SK-N-SH (cell line): ENCODE measurements around the gene MRPS27. TPM values are rescaled to one million over a fixed set of nuclear protein-coding genes. Genes with fewer than 3 reads are reported as not detected.
A peak's percentile ranks its signal among the peaks of the same experiment; 100 is the strongest.

Experiments used
- CTCF ChIA-PET: fragments of 300-600, 350-600 bp; formaldehyde crosslinking; extraction: SDS; loops from one replicate; lab custom pipeline; 2021; lab: Yijun Ruan, JAX
- POLR2A ChIA-PET: fragments of 350-600 bp; sonication (Branson Sonifier 250); formaldehyde crosslinking; extraction: SDS; loops from one replicate; lab custom pipeline; 2020; ENCODE audit warnings: antibody characterized with exemption, inconsistent platforms; lab: Yijun Ruan, JAX
- DNase-seq: peaks from one replicate; pipeline ENCODE4 v3.0.0; 2012
- H2AFZ ChIP-seq: fragments of 200-600 bp; sonication (generic); 2 replicates; pipeline ENCODE4 v1.8.1; 2016; ENCODE audit warnings: antibody characterized with exemption, mild to moderate bottlenecking, low read depth
- H3F3A ChIP-seq: fragments of 200-600 bp; sonication (generic); replicated peaks from 2 replicates; pipeline ENCODE3; 2016; ENCODE audit warnings: antibody characterized with exemption, mild to moderate bottlenecking; ENCODE audit not compliant: insufficient read depth
- H3K27ac ChIP-seq, 2 experiments: fragments of 200-500 bp in 1 of 2; fragments of 200-600 bp in 1 of 2; sonication (Bioruptor generic) in 1 of 2; sonication (generic), shearing (Covaris generic) in 1 of 2; 2 replicates each; pipeline versions ENCODE4 v1.5.1 to v1.6.1; 2014 to 2016; ENCODE audit warnings: low read depth in 2 of 2, inconsistent platforms in 1 of 2, low read length in 1 of 2, mild to moderate bottlenecking in 1 of 2, mixed read lengths in 1 of 2
- H3K27me3 ChIP-seq: fragments of 200-600 bp; sonication (generic), shearing (Covaris generic); 2 replicates; pipeline ENCODE4 v1.6.1; 2016; ENCODE audit warnings: mixed run types; ENCODE audit not compliant: insufficient read depth
- H3K36me3 ChIP-seq, 2 experiments: fragments of 200-500 bp in 1 of 2; fragments of 200-600 bp in 1 of 2; sonication (Bioruptor generic) in 1 of 2; sonication (generic) in 1 of 2; replicated peaks in 1 of 2; 2 replicates each; pipeline versions ENCODE3 to v1.5.1; 2014 to 2016; ENCODE audit warnings: low read length in 1 of 2, mild to moderate bottlenecking in 1 of 2; ENCODE audit not compliant: insufficient read depth in 2 of 2, control insufficient read depth in 1 of 2
- H3K4me1 ChIP-seq, 2 experiments: fragments of 200-500 bp in 1 of 2; fragments of 200-600 bp in 1 of 2; sonication (Bioruptor generic) in 1 of 2; sonication (generic), shearing (Covaris generic) in 1 of 2; 2 replicates each; pipeline versions ENCODE4 v1.5.1 to v1.6.1; 2014 to 2016; ENCODE audit warnings: low read depth in 1 of 2, low read length in 1 of 2, mixed run types in 1 of 2; ENCODE audit not compliant: insufficient read depth in 2 of 2, control insufficient read depth in 1 of 2
- H3K4me2 ChIP-seq: fragments of 200-600 bp; sonication (generic), shearing (Covaris generic); 2 replicates; pipeline ENCODE4 v1.6.1; 2017; ENCODE audit warnings: mixed run types
- H3K4me3 ChIP-seq, 2 experiments: fragments of 200-500 bp in 1 of 2; fragments of 200-600 bp in 1 of 2; sonication (Bioruptor generic) in 1 of 2; sonication (generic), shearing (Covaris generic) in 1 of 2; 2 replicates each; pipeline versions ENCODE4 v1.5.1 to v1.8.1; 2014 to 2016; ENCODE audit warnings: low read depth in 2 of 2, inconsistent platforms in 1 of 2, low read length in 1 of 2, mild to moderate bottlenecking in 1 of 2, mixed read lengths in 1 of 2, moderate library complexity in 1 of 2
- H3K79me2 ChIP-seq: fragments of 200-600 bp; sonication (generic); 2 replicates; pipeline ENCODE4 v1.8.1; 2017; ENCODE audit warnings: mild to moderate bottlenecking; ENCODE audit not compliant: insufficient read depth
- H3K9ac ChIP-seq: fragments of 200-600 bp; sonication (generic); 2 replicates; pipeline ENCODE4 v1.6.1; 2017; ENCODE audit warnings: mixed run types
- H3K9me2 ChIP-seq: fragments of 200-600 bp; sonication (generic); 2 replicates; pipeline ENCODE4 v1.6.1; 2017; ENCODE audit warnings: mixed run types
- H3K9me3 ChIP-seq: fragments of 200-600 bp; sonication (generic); 2 replicates; pipeline ENCODE4 v1.6.1; 2017; ENCODE audit warnings: mixed run types, mild to moderate bottlenecking, moderate library complexity
- H4K20me1 ChIP-seq: fragments of 200-600 bp; sonication (generic); 2 replicates; pipeline ENCODE4 v1.6.1; 2017; ENCODE audit warnings: mild to moderate bottlenecking, mixed run types; ENCODE audit not compliant: insufficient read depth
- EP300 ChIP-seq, 2 experiments: IDR thresholded peaks; 2 replicates each; pipeline versions ENCODE4 v1.4.0 to v1.6.1; 2012; ENCODE audit warnings: borderline replicate concordance in 1 of 2, low read depth in 1 of 2, low read length in 1 of 2
- EZH2phosphoT487 ChIP-seq: fragments of 200-600 bp; sonication (generic); IDR thresholded peaks from 2 replicates; pipeline ENCODE4 v1.6.1; 2017; ENCODE audit warnings: low read depth, mixed run types, mild to moderate bottlenecking, antibody characterized with exemption, moderate library complexity, borderline replicate concordance
- FOSL2 ChIP-seq: IDR thresholded peaks from 2 replicates; pipeline ENCODE4 v1.4.0; 2012; ENCODE audit warnings: low read depth, mild to moderate bottlenecking, moderate library complexity, borderline replicate concordance
- MEF2A ChIP-seq: IDR thresholded peaks from 2 replicates; pipeline ENCODE4 v1.4.0; 2012; ENCODE audit warnings: low read depth, borderline replicate concordance
- NFIC ChIP-seq: IDR thresholded peaks from 2 replicates; pipeline ENCODE4 v1.4.0; 2012; ENCODE audit warnings: borderline replicate concordance
- NRF1 ChIP-seq: IDR thresholded peaks from 2 replicates; pipeline ENCODE4 v1.6.1; 2012; ENCODE audit warnings: low read depth, mild to moderate bottlenecking, low read length
- RAD21 ChIP-seq: IDR thresholded peaks from 2 replicates; pipeline ENCODE4 v1.6.1; 2012; ENCODE audit warnings: mild to moderate bottlenecking, low read length
- SIN3A ChIP-seq: IDR thresholded peaks from 2 replicates; pipeline ENCODE4 v1.6.1; 2012; ENCODE audit warnings: low read depth, mild to moderate bottlenecking, low read length, moderate library complexity, borderline replicate concordance
- SMC3 ChIP-seq: IDR thresholded peaks from 2 replicates; pipeline ENCODE4 v1.6.1; 2012; ENCODE audit warnings: low read depth, low read length, improper control_type of control experiment
- TCF12 ChIP-seq: IDR thresholded peaks from 2 replicates; pipeline ENCODE4 v1.4.0; 2012
- TEAD4 ChIP-seq: IDR thresholded peaks from 2 replicates; pipeline ENCODE4 v1.4.0; 2012; ENCODE audit warnings: mild to moderate bottlenecking, borderline replicate concordance; ENCODE audit not compliant: insufficient read depth
- YY1 ChIP-seq: IDR thresholded peaks from 2 replicates; pipeline ENCODE4 v1.4.0; 2012; ENCODE audit warnings: low read depth, mild to moderate bottlenecking
- WGBS: methylation state at CpG from one replicate; pipeline ENCODE4 v1.1.6; 2017; ENCODE audit warnings: low lambda C conversion rate; 5-methylcytosine and 5-hydroxymethylcytosine counted together
- polyA plus RNA-seq, 3 experiments: library from polyadenylated mRNA; depleted of rRNA; stranded (reverse); fragments of >200 nt; gene quantifications; 2 replicates each; pipeline ENCODE4 v1.2.3, GENCODE V29; 2012
- TF ChIP-seq, protein P1 (sequence below): IDR thresholded peaks from 2 replicates; pipeline ENCODE4 v1.4.0; 2012; ENCODE audit warnings: low read depth, borderline replicate concordance
- TF ChIP-seq, protein P2 (sequence below): fragments of 150-350 bp; IDR thresholded peaks from 2 replicates; pipeline ENCODE4 v1.6.1; 2017; ENCODE audit warnings: antibody characterized with exemption, low read length, low read depth, borderline replicate concordance
- TF ChIP-seq, protein P3 (sequence below): fragments of 200-600 bp; sonication (generic); IDR thresholded peaks from 2 replicates; pipeline ENCODE4 v1.6.1; 2017; ENCODE audit warnings: antibody characterized with exemption, mild to moderate bottlenecking, moderate library complexity

The MRPS27 gene
- polyA plus RNA-seq, 1 of the 3 experiments (the other 2 are of a cell fraction): 37.5 TPM

DNA sequence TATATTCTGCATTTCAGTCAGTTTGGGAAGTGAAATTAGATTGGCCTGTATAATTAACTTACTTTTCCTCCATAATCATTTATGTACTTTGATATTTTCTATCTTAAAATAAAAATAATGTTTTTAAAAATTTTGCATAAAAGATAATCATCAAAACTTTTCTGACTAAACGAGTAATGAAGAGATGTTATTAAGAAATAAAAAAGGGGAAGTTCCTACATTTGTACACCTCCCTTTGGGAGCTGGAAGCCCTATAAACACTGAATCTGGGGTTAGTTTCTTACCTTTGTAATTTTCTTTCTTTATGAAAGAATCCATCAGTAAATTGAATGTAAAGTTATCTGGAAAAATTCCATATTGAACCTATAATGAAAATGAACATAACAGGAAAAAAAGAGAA lies 86.2 kb downstream of the MRPS27 start:
- no peak overlapping the region for H3K9ac ChIP-seq
- H3K27ac ChIP-seq: peak overlapping the region in 1 of 2 experiments; percentile 67; a peak in 2 of 4 replicates
- TF ChIP-seq NRF1: no peak
- no peak for TF ChIP-seq TEAD4
- no peak for TF ChIP-seq EP300 (IDR thresholded peaks at IDR 0.05; ENCODE audit: borderline replicate concordance in 1 of 2, low read depth in 1 of 2, low read length in 1 of 2)
- TF ChIP-seq FOSL2: no peak
- TF ChIP-seq TCF12: no peak
- no peak for TF ChIP-seq YY1
- TF ChIP-seq RAD21: no peak
- TF ChIP-seq, protein P1, sequence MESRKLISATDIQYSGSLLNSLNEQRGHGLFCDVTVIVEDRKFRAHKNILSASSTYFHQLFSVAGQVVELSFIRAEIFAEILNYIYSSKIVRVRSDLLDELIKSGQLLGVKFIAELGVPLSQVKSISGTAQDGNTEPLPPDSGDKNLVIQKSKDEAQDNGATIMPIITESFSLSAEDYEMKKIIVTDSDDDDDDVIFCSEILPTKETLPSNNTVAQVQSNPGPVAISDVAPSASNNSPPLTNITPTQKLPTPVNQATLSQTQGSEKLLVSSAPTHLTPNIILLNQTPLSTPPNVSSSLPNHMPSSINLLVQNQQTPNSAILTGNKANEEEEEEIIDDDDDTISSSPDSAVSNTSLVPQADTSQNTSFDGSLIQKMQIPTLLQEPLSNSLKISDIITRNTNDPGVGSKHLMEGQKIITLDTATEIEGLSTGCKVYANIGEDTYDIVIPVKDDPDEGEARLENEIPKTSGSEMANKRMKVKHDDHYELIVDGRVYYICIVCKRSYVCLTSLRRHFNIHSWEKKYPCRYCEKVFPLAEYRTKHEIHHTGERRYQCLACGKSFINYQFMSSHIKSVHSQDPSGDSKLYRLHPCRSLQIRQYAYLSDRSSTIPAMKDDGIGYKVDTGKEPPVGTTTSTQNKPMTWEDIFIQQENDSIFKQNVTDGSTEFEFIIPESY: no peak
- TF ChIP-seq SMC3: no peak
- TF ChIP-seq NFIC: no peak
- TF ChIP-seq MEF2A: no peak
- TF ChIP-seq, protein P2, sequence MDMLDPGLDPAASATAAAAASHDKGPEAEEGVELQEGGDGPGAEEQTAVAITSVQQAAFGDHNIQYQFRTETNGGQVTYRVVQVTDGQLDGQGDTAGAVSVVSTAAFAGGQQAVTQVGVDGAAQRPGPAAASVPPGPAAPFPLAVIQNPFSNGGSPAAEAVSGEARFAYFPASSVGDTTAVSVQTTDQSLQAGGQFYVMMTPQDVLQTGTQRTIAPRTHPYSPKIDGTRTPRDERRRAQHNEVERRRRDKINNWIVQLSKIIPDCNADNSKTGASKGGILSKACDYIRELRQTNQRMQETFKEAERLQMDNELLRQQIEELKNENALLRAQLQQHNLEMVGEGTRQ: no peak
- TF ChIP-seq SIN3A: no peak
- no peak for TF ChIP-seq EZH2phosphoT487
- H3K36me3 ChIP-seq: peaks cover 21 to 43% of the 10 kb centered on the region in 2 experiments
- no peaks in the 10 kb centered on the region for H3K9me3 ChIP-seq
- H3K4me1 ChIP-seq: peaks cover 0 to 21% of the 10 kb centered on the region in 2 experiments; a peak in 3 of 4 replicates
- H3K27me3 ChIP-seq: no peaks in the 10 kb centered on the region
- ChIA-PET CTCF (interaction anchor here (0.6 to 1.1 kb wide), 3 partner anchors 20 to 100 kb away, joined by 3 read pairs; no protein-coding TSS in a partner anchor), POLR2A (no interaction called here)
- H2AFZ ChIP-seq: no peak overlapping the region
- peaks cover 22% of the 10 kb centered on the region for H3F3A ChIP-seq
- 89% methylated on average over 1 of the region's 1 CpG for WGBS
- H3K9me2 ChIP-seq: no peaks in the 10 kb centered on the region
- H4K20me1 ChIP-seq: no peaks in the 10 kb centered on the region
- H3K79me2 ChIP-seq: no peaks in the 10 kb centered on the region; the same call in 1 of the 2 replicates
- 0 out of 2 replicates have a peak overlapping the region, but pooled peaks have one; percentile 14 for H3K4me2 ChIP-seq
- no peak overlapping the region for H3K4me3 ChIP-seq
- no peak for DNase-seq

DNA sequence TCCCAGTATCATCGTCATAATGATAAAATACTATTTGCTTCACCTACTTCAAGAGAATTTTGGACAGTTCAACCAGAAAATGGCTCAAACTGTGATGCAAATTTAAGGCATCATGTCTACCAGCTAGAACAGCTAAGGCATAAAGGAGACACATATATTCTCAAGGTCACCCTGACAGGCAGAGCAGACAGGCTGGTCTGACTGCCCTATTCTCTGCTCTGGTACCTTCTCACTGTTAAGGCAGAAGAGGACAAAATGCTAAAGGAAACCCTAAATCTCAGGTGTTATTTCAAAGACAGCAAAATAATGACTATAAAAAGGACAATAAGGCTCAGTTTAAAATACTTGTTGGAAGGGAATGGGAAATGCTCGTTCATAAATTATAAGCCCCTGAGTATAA lies 87.2 kb downstream of the MRPS27 start:
- no peak overlapping the region for H3K4me3 ChIP-seq
- 96% methylated on average over 2 of the region's 2 CpGs for WGBS
- peaks cover 0 to 14% of the 10 kb centered on the region in 2 experiments; a peak in 3 of 4 replicates for H3K4me1 ChIP-seq
- no peaks in the 10 kb centered on the region for H4K20me1 ChIP-seq
- H3K9me3 ChIP-seq: no peaks in the 10 kb centered on the region
- no peak overlapping the region for H3K27ac ChIP-seq
- H3K4me2 ChIP-seq: no peak overlapping the region
- no peaks in the 10 kb centered on the region; the same call in 1 of the 2 replicates for H3K79me2 ChIP-seq
- DNase-seq: no peak
- H3K36me3 ChIP-seq: peaks cover 24 to 50% of the 10 kb centered on the region in 2 experiments
- H3F3A ChIP-seq: peaks cover 22% of the 10 kb centered on the region
- H3K9me2 ChIP-seq: no peaks in the 10 kb centered on the region
- no peak for TF ChIP-seq NRF1
- TF ChIP-seq TEAD4: no peak
- TF ChIP-seq, protein P3, sequence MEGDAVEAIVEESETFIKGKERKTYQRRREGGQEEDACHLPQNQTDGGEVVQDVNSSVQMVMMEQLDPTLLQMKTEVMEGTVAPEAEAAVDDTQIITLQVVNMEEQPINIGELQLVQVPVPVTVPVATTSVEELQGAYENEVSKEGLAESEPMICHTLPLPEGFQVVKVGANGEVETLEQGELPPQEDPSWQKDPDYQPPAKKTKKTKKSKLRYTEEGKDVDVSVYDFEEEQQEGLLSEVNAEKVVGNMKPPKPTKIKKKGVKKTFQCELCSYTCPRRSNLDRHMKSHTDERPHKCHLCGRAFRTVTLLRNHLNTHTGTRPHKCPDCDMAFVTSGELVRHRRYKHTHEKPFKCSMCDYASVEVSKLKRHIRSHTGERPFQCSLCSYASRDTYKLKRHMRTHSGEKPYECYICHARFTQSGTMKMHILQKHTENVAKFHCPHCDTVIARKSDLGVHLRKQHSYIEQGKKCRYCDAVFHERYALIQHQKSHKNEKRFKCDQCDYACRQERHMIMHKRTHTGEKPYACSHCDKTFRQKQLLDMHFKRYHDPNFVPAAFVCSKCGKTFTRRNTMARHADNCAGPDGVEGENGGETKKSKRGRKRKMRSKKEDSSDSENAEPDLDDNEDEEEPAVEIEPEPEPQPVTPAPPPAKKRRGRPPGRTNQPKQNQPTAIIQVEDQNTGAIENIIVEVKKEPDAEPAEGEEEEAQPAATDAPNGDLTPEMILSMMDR: no peak
- no peak overlapping the region for H3K9ac ChIP-seq
- no peak overlapping the region for H2AFZ ChIP-seq
- no peaks in the 10 kb centered on the region for H3K27me3 ChIP-seq
- ChIA-PET CTCF (interaction anchor here (0.8 to 1.3 kb wide), 2 partner anchors 13 to 76 kb away, joined by 3 to 4 read pairs; no protein-coding TSS in a partner anchor), POLR2A (no interaction called here)
